Stimulated activated CD8-positive, alpha-beta memory T cell treated with anti-CD3 and anti-CD28 coated beads, Interleukin-15, amount 100 ng/mL, for 48 hours (primary cell): ENCODE data around the gene NUP210L.
"Not testable (repeated sequence)": the region's sequence is repeated elsewhere in the genome, so short reads cannot be mapped to it uniquely, and the experiment has no call there.

ENCODE experiments used
- DNase-seq, 2 donors: peaks; one replicate each; pipeline ENCODE4 v3.0.0-alpha.2; 2020; ENCODE audit warnings: low read depth in 2 of 2

Gene NUP210L

GRCh38 chr1:154100141-154100540 is 54.7 kb downstream of the NUP210L start:
- DNase-seq, result not testable (repeated sequence)

DNA sequence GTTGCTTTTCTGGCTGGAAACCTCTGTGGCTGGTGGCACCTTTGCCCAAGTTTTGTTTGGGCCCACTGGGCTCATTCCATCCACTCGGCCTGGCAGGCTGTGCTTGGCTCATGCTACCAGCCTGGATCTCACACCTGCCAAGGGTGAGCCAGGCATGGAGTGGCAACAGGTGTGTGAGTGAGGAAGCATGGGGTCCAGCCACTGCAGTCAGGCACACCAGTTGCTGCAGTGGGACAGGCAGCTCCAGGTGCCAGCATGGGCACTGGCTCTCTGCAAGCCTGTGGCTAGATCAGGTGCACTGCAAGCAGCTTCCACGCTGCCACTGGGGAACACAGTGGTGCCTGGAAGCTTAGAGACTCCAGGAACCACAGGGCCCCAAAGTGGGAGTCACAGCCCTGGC is 57.0 kb downstream of the NUP210L start:
- DNase-seq, result no peak

DNA sequence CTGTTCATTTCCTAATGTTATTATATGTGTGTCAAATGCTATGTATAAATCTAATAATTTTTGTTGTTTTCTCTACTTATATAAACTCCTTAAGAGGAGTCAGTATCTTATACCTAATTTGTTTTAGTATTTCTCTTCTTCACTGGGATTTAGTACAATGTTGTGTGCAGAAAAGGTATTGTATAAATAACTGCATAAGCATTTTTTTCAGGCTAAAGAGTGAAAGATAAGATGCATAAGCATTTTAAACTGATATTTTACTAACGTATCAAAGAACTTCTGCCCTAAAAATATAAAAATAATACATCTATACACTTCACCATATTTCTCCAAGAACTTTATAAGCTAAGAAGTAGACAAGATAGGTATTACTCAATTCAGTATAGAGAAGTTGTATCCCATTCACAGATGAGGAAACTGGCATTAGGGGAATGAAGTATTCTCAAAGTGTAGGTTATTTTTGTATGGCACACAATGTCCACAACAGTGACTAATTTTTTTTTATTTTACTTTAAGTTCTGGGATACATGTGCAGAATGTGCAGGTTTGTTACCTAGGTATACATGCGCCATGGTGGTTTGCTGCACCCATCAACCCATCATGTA is 59.3 kb downstream of the NUP210L start:
- no peak for DNase-seq

GRCh38 chr1:154094411-154094810 is 60.5 kb downstream of the NUP210L start:
- no peak for DNase-seq

GRCh38 chr1:154093699-154094098 is 61.2 kb downstream of the NUP210L start:
- DNase-seq, result no peak

GRCh38 chr1:154091706-154092105 is 63.2 kb downstream of the NUP210L start:
- no peak for DNase-seq

DNA sequence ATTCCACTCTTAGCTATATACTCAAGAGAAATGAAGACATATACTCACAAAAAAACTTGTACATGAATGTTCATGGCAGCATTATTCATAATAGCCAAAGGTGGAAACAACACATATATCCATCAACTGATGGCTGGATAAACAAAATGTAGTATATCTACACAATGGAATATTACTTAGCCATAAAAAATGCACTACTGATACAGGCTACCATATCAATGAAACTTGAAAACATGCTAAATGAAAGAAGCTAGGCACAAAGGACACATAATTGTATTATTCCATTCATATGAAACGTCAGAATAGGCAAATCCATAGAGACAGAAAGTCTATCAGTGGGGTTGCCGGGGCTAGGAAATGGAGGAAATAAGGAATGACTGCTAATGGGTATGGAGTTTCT is 67.3 kb downstream of the NUP210L start:
- no peak for DNase-seq

GRCh38 chr1:154083057-154083456 is 71.8 kb downstream of the NUP210L start:
- DNase-seq, result not testable (repeated sequence)

GRCh38 chr1:154081386-154082126 is 73.3 kb downstream of the NUP210L start:
- DNase-seq, result no peak

DNA sequence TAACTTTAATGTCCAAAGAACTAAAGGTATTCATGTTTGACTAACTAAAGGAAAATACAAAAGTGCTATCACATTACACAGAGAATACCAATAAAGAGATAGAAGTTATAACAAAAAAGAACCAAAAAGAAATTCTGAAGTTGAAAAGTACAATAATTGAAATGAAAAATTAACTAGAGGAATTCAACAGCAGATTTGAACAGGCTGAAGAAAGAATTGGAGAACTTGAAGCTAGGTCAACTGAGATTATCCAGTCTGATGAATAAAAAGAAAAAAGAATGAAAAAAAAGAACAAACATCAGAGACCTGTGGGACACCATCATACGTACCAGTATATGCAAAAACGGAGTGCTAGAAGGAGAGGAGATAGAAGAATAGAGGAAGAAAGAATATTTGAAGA is 78.5 kb downstream of the NUP210L start:
- DNase-seq, result no peak

GRCh38 chr1:154075746-154076145 is 79.1 kb downstream of the NUP210L start:
- no peak for DNase-seq

DNA sequence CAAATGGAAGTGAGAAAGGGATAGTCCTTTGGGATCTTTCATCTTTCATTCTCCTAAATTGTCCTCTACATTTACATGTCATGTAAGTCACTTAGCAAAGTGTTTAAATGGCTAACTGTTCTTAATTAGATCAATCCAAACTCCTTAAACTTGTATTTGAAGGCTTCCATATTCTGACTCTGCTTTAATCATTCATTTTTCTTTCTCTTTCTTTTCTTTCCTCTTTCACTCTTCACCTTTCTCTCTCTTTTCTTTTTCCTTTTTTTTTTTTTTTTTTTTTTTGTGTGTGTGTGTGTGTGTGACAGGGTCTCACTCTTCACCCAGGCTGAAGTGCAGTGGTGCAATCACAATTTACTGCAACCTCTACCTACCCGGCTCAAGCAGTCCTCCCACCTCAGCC is 92.6 kb downstream of the NUP210L start:
- DNase-seq, result no peak

GRCh38 chr1:154047436-154047835 is 107.4 kb downstream of the NUP210L start:
- not testable (repeated sequence) for DNase-seq

GRCh38 chr1:154033697-154034096 is 121.2 kb downstream of the NUP210L start:
- DNase-seq, result not testable (repeated sequence)

DNA sequence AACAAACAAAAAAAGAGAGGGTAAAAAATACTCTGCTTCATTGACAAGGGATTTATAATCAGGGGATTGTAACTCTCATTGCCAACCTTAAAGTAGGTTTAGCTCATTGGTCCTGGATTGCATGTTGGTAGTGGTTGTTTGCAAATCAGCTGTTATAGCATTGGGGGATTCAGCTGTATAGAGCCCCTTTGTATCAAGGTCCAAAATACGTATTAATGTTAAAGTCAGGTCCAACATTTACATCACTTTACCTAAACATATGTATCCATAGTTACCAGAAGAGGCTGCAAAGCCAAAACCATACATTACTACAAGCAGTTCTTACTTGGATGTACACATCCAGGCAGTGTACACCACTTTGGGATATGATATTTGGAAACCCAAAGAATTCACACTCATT is 134.9 kb downstream of the NUP210L start:
- DNase-seq, result no peak

DNA sequence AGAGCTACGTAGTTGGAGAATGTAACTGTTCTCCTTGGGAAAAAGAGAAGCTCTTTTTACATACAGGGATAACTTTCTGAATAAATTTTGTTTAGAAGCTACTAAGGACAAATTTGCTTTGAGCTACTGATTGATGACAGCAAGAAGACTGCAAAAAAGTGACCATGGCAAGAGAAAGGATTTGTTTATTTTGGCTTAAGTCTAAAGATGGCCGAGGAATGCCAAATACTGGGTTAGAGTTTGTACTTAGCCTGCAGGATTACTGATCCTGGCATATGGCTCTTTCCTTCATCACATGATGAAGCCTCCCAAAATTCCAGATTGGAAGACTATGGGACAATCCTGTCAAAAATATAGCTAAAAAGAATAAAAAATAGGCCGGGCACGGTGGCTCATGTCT is 135.6 kb downstream of the NUP210L start:
- no peak for DNase-seq

DNA sequence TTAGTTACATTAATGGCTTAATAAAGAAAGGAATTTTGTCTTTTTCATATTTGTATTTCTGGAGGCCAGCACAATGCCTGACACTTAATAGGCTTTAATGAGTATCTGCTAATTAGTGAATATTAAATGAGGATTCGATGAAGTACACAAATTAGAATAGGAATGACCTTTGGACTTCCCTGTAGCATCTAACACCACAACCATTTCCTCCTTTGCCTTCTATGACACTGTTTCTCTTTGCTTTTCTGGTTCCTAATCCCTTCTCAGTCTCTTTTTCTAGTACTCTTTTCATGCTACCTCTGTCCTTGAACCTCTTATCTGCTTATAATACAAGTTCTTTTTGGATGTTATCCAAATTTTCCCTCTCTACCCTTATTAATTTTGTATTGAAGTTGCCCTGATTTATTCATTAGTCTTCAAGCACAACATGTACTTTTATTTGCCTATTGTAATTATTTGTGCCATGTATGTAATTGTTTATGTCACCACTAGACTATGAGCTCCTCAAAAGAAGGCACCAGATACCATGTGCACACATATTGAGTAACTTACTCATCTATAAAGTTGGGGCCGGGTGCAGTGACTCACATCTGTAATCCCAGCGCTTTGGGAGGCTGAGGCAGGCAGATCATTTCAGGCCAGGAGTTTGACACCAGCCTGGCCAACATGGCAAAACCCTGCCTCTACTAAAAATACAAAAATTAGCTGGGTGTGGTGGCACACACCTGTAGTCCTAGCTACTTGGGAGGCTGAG is 140.5 kb downstream of the NUP210L start:
- no peak for DNase-seq

GRCh38 chr1:154012543-154012942 is 142.3 kb downstream of the NUP210L start:
- not testable (repeated sequence) for DNase-seq

DNA sequence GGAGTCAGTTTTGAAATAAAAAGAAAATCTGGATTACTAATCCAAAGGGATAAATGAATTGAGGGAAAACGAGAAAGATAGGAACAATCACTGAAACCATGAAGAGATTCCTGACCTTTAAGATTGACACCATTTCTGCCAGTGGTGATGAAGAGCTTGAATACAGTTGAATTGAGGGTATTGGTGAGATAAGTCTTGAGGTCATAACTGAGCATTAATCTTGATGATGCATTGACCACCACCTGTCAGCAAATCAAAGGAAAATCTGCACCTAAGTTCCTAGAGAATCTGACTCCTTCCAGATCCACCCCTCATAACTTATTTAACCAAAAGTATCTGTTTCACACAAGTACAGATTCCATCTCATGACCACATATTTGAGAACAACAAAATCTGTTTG is 142.7 kb downstream of the NUP210L start:
- DNase-seq, result no peak

GRCh38 chr1:154006136-154006535 is 148.7 kb downstream of the NUP210L start:
- no peak for DNase-seq

GRCh38 chr1:154000420-154000819 is 154.5 kb downstream of the NUP210L start:
- DNase-seq, result no peak

GRCh38 chr1:153996882-153997281 is 158.0 kb downstream of the NUP210L start:
- DNase-seq, result not testable (repeated sequence)

- no peak for DNase-seq
Observed at GRCh38 chr1:153995640-153996039, 159.2 kb downstream of the NUP210L start.
